NCI-H345 (cell line): Measurements from ENCODE around the gene KLF1.
A peak's percentile ranks its signal among the peaks of the same experiment; 100 is the strongest.
"Not testable (repeated sequence)": the region's sequence is repeated elsewhere in the genome, so short reads cannot be mapped to it uniquely, and the experiment has no call there.

ENCODE experiments used
- DNase-seq: peaks from one replicate; lab custom pipeline; 2025; lab: John Stamatoyannopoulos, UW

Gene KLF1

DNA sequence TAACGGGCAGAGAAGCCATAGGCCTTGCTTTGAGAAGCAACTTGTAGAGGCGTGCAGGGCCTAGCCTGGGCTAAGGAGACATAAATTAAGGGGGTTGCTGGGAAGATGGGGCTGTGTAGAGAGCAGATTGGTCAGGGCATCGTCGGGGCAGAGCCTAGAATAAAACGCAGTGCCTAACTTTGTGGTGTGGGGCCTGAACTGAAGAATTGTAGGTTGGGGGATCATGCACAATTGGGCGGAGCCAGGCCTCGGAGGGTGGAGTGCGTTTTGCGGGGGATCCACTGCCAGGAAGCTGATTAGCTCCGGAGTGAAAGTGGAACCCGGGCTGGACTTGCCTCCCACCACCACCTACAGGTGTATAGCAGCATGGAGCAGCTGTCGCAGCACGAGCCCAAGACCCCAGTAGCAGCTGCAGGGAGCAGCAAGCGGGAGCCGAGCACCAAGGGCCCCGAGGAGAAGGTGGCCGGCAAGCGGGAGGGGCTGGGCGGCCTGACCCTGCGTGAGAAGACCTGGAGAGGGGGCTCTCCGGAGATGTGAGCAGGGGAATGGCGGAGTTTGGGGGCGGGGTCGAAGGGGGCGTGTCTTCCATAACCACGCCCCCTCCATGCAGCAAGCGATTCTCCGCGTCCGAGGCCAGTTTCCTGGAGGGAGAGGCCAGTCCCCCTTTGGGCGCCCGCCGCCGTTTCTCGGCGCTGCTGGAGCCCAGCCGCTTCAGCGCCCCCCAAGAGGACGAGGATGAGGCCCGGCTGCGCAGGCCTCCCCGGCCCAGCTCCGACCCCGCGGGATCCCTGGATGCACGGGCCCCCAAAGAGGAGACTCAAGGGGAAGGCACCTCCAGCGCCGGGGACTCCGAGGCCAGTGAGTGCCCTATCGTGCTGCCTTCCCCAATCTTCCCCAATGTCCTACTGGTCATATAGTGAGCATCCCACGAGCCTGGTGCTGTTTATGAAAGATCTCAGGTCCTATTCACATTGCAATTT, 19.6 kb downstream of the KLF1 start:
- no peak for DNase-seq

DNA sequence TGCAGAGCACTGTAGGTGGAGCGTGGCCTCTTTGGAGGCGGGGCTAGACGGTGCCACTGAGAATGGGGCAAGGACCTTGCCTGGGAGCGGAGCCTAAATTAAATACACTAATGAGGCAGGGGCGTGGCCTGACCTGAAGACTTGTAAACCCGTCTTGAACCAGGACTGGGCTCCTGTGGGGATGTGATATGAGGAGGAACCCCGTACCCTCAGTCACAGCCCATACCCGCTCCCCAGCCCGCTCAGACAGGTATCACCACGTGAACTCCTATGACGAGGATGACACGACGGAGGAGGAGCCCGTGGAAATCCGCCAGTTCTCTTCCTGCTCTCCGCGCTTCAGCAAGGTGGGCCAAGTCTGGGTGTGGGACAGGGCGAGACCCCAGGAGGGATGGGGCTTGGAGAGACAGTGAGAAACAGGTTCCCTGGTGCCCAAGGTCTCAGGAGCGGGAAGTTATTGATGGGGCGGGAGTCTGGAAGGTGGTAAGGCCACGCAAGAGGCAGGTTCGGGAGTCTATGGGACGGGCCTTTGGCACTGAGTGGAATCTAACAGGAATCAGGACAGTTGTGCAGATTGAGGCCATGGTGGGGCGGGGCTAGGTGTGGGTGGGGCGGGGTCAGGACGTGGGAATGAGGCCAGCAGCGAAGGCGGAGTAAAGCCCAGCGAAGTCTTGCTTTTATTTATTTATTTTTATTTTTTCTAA, 20.4 kb downstream of the KLF1 start:
- DNase-seq, result no peak

DNA sequence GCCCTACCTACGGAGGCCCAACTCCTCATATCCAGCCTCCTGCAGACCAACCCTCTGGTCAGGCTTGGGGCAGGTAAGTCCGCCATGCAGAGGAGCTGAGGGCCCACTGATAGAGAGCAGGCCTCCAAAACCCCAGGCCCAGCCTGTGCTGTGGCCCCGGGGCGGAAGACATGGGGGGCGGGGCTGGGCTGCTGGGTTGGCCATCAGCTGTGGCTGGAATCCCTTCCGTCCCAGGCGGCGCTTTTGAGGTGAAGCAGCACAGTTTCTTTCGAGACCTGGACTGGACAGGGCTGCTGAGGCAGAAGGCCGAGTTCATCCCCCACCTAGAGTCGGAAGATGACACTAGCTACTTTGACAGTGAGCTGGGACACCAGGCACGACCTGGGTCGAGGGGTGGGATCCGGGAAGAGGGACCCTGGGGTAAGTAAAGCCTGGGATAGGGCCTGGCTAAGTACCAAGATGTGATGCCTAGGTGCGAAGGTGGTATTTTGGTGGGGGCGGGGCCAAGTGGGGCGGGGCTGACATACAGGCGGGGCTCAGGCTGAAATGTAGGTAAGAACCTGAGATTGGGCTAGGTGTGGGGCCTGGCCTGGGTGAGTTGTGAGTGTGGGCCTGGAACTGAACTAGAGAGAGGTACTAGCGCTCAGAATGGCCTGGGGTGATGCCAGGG, 21.1 kb downstream of the KLF1 start:
- DNase-seq, result no peak

DNA sequence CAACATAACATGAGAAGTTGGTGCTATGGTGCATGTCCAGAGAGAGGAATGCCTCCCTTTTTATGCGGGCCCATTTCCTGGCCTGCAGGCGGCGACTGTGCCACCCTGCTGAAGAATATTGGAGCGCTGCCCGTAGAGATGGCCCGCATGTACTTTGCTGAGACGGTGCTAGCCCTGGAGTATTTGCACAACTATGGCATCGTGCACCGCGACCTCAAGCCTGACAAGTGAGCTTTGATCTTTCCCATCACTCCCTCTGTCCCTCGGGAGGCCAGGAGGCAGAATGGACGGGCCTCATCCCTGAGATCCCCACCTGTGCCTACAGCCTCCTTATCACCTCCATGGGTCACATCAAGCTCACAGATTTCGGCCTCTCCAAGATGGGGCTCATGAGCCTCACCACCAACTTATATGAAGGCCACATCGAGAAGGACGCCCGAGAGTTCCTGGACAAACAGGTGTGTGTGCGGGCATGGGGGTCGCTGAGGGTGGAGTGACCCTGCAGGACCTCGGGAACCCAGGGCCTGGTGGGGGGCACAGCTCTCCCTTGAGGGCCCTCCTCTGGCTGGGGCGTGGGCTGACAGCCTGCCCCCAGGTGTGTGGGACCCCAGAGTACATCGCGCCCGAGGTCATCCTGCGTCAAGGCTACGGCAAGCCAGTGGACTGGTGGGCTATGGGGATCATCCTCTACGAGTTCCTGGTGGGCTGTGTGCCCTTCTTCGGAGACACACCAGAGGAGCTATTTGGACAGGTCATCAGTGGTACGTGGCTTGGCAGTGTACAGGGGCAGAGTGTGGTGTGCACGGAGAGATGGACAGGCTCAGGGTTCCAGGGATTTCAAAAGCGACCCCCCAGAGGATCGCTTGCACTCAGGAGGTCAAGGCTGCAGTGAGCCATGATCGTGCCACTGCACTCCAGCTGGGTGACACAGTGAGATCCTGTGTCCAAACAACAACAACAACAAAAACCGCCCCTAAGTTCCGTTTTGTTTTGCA, 22.0 kb downstream of the KLF1 start:
- DNase-seq, result no peak

DNA sequence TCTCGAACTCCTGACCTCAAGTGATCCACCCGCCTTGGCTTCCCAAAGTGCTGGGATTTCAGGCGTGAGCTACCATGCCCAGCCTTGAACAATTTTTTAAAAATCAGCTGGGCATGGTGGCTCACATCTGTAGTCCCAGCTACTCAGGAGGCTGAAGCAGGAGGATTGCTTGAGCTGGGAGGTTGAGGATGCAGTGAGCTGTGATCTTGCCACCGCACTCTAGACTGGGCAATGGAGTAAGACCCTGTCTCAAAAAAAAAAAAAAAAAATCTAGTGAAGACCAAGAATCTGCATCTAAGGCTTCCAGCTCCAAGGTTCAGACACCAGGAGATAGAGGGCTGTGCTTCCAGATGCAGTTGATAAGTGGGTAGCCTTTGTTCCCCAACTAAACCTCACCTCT, 22.9 kb downstream of the KLF1 start:
- DNase-seq, result no peak

DNA sequence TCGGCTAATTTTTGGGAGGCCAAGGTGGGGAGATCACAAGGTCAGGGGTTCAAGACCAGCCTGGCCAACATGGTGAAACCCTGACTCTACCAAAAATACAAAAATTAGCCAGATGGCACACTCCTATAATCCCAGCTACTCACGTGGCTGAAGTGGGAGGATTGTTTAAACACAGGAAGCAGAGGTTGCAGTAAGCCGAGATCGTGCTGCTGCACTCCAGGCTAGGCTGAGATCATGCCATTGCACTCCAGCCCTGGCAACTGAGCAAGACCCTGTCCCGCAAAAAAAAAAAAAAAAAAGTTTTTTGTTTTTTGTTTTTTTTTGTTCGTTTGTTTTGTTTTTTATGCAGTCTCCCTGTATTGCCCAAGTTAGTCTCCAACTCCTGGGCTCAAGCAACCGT, 27.5 kb downstream of the KLF1 start:
- no peak for DNase-seq

DNA sequence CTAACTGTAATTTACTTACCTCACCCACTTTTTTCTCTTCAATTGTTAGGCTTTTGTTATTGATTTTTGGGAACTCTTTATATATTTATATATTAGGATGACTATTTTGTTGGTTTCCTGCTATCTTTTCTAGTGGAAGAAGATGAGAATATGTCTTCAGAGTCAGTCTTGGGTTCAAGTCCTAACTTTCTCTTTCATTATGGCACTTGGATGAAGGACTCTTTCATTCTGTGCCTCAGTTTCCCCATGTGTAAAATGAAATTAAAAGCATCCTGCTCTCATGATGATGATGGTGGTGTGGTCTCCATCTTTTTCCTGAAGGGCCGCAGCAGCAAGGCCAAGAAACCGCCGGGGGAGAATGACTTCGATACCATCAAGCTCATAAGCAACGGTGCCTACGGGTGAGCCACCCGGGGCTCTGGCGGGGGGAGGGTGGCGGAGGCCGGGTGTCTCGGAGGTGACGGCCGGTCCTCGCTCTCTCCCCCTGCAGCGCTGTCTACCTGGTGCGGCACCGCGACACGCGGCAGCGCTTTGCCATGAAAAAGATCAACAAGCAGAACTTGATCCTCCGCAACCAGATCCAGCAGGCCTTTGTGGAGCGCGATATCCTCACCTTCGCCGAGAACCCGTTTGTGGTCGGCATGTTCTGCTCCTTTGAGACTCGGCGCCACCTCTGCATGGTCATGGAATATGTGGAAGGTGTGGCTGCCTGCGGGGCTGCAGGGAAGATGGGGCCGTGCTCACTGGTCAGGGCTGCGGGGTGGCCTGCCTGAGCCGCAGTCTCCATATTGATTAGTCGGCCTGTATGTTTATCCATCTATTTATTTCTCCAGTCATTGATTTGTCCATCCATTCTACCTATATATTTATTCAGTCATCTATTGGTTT, 28.7 kb downstream of the KLF1 start:
- no peak for DNase-seq

DNA sequence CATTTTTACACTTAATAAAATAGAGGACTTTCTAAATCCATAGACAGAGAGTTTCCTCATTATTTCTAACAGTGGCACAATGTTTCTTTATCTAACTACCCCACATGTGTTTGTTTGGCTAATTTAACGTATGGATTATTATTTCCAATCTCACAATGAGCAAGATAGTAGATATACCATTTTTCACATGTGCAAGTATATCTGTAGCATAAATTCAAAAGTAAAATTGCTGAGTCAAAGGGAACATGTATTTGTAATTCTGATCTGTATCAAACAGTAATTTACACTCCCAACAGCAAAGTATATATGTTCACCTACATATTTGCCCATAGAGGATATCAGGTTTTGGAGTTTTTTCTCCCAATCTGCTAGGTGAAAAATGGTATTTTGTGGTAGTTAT, 30.3 kb downstream of the KLF1 start:
- DNase-seq, result no peak

DNA sequence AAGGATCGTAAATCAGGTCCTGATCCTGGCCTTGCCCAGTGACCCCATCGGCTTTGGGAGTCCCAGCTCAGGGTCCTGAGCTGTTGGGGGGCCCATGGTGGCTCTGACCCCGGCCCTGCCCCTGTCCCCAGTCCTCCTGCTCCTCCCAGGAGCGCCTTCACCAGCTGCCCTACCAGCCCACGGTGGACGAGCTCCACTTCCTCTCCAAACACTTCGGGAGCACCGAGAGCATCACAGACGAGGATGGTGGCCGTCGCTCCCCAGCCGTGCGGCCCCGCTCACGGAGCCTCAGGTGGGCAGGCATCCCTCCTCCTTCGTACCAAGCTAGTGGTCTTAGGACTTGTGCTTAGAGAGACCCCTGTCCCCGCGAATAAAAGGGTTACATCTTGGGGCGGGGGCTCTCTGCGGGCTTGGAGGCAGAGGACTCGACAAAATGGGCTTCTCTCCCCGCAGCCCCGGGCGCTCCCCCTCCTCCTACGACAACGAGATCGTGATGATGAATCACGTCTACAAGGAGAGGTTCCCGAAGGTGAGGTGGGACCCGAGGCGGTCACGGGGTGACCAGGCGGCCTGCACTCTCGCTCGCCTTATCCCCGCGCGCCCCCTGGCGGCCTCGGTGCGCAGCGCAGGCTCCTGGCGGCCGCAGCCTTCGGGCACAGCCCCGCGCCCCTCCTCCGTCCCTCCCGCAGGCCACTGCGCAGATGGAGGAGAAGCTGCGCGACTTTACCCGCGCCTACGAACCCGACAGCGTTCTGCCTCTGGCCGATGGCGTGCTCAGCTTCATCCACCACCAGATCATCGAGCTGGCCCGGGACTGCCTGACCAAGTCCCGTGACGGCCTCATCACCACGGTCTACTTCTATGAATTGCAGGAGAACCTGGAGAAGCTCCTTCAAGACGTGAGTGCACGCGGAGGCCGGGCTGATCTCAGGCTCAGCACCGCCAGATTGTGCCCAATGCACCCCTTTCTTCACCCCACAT, 39.6 kb downstream of the KLF1 start:
- DNase-seq, result peak; percentile 25

DNA sequence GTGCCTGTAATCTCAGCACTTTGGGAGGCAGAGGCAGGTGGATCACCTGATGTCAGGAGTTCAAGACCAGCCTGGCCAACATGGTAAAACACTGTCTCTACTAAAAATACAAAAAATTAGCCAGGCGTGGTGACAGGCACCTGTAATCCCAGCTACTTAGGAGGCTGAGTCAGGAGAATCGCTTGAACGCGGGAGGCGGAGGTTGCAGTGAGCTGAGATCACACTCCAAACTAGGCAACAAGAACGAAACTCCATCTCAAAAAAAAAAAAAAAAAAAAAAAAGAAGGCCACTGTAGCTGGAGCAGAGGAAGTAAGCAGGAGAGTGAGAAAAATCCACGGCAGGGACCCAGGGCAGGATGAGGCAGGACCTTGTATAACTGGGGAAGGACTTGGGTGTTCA, 40.4 kb downstream of the KLF1 start:
- DNase-seq, result not testable (repeated sequence)

DNA sequence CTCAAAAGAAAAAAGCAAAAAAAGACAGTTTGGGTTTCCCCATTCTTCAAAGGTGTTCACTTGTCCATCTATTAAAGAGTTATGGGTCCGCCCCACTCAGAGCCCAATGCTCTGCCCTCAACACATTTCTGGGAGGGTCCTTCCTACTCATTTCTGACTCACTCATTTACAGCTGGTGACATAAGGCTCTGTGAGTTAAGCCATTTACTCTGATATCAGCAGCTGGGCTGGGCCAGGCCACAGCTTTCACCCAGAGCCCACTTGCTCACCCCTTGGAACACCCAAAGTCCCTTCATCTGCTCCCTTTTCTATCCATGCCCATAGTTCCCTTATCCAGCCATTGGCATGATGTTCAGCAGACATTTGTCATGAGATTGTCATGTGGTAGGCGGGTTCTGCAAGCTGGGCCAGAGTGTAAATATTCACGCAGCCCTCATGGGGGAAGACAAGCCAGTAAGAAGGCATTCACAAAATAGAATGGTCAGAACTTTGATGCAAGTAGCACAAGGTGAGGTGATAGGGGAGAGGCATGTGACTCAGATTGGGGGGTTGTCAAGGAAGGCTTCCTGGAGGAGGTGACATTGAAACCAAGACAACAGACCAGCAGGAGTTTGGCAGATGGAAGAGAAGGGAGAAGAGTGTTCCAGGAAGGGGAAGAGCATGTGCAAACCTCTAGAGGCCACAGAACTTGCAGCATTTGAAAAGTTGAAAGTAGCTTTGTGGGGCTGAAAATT, 42.8 kb downstream of the KLF1 start:
- DNase-seq, result no peak

DNA sequence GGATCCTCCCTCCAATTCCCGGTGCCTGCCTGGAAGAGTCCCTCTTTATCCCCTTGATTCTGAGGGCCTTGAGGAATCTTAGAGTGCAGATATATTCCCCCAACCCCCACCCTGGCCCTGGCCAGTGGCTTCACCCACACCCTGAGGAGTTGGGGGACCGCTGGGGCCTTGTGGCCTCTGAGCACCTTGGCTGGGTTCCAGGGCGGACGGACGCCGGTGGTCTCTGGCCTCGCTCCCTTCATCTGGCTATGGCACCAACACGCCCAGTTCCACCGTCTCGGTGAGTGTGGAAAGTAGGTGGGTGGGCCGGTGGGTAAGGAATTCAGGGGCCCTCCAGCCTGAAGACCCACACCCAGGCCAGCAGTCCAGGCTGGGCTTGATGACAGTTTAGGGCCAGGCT, 43.7 kb downstream of the KLF1 start:
- DNase-seq, result no peak

DNA sequence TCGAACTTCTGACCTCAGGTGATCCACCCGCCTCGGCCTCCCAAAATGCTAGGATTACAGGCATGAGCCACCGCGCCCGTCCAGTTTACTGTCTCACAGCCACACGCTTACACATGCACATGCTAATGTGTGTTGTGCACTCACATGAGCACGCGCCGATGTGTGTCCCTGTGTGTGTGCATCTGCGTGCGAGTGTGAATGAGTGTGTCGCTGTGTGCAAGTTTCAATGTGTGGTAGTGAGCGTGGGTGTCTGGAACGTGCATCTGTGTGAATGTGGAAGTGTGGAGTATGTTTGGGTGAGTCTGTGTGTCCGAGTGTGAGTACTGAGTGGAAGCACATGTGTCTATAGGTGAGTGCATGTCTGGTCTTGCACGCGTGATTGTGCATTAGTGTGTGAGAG, 44.5 kb downstream of the KLF1 start:
- DNase-seq, result no peak

DNA sequence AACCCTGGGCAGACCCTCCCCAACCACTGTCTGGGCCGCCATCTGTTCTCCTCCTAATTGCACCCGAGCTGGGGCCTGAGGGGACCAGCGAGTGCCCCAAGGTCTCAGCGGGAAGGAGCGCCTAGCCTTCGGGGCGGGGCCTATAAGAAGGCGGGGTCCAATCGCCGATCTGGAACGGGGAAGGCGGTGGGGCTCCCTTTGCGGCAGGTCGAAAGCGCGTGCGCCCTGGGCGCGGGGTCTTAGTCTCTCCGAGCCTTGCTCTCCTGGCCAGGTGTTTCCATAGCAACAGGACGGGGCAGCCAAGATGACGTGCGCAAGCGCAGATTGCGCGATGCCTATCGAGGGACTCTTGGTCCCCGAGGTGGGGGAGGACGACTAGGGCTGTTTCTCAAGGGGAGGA, 45.9 kb downstream of the KLF1 start:
- DNase-seq, result no peak

DNA sequence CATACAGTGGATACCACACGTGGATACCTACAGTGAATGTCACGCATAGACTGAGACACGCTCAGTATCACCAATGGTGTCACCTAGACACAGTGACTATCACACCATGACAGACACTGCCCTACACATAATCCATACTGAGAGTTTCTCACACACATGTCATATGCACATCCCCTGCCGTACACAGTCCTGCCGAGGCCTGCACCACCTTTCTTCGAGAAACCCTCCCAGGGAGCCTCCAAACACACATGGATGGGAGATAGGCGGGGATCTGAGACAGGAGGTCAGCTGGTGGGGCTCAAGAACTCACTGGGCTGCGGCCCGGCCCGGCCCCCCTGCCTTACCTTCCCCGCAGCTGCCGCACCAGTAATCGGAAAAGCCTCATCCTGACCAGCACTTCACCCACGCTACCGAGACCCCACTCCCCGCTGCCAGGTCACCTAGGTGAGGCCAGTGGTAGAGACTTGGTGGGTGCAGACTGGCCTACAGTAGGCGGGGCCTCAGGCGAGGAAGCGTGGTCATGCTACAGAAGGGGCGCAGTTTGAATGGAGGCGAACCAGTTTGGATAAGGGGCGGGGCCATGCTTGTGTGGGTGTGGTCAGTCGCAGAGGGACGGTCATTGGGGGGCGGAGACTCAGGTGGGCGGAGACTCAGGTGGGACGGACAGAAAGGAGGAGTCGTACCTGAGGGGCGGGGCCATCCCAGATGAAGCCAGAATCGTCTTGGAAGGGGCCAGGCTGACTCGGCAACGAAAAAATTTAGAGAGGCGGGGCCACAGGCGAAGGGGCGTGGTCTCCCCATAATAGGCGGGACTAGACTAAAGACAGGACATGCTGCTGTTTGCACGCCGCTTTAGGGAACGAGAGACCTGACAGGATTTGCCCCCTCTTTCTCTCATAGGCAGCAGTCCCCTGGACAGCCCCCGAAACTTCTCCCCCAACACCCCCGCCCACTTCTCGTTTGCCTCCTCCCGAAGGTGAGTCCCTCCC, 46.6 kb downstream of the KLF1 start:
- peak; percentile 19 for DNase-seq

DNA sequence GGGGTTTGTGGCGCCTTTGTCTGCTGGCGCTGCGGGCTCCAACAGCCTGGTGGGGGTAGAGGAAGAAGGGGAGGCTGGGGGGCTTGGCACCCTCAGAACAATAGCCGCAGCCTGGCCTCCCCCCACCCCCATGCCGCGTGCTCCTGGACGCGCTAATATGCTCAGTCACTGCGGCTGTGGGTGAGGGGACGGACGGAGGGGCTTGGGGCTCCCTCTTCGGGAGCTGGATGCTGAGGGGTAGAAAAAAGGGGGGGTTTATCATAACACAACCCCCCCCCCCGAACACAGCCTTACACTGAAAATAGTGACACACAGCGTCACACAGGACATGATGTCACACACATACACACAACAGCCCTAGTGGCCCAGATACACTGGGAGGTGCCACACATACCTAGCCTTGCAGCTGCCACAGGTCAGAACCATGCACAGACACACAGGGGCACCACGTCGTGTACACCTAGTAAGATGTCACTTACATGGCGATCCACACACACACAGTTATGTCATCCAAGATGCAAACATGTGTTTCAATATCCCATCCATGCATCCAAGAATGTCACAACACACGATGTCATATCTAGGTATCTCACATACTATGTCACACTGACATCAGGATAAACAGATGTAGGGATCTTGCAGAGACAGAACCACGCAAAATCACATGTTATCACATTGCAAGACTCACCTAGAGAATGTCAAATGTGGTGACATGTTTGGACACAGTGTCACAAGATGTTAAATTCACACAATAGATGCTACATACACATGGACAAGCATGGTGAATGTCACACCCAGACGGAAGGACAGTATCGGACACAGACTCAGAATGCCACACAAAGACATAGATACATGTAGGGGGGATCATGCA, 47.9 kb downstream of the KLF1 start:
- DNase-seq, result no peak
